Measurements from ENCODE around the gene VPS37C.
"Not testable (repeated sequence)": the region's sequence is repeated elsewhere in the genome, so short reads cannot be mapped to it uniquely, and the experiment has no call there.

VPS37C gene

DNA sequence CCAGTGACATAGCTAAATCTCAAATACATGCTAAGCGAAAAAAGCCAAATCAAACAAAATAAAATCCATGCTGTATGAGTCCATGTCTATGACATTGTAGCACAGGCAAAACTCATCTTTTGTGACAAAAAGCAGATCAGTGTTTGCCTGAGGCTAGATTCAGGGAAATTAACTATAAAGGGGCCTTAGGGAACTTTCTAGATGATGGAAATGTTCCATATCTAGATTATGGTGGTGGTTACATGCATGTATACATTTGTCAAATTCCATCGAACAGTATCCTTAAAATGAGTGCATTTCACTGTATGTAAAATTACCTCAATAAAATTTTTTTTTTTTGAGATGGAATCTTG is 44.1 kb downstream of the VPS37C start:
- no peak for DNase-seq (ENCODE audit: low read depth in 3 of 3)

DNA sequence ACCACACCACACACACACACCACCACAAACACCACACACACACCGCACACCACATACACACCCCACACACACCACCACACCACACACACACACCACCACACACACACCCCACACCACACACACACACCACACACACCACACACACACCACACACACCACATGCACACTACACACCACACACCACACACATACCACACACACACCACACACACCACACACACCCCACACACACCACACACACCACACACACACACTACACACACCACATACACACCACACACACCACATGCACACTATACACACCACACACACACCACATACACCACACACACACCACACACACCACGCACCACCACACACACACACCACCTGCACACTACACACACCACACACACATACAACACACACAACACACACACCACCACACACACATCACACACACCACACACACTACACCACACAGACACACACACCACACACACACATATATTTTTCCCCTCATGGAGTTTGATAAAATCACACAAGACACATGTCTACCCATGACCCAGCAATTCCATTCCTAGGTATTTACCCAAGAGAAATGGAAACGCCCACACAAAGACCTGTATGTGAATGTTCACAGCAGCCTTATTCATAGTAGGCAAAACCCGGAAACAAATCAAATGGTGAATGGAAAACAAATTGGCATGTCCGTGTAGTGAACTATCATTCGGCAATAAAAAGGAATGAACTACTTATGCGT is 44.6 kb downstream of the VPS37C start:
- DNase-seq (ENCODE audit: low read depth in 3 of 3) = no peak

DNA sequence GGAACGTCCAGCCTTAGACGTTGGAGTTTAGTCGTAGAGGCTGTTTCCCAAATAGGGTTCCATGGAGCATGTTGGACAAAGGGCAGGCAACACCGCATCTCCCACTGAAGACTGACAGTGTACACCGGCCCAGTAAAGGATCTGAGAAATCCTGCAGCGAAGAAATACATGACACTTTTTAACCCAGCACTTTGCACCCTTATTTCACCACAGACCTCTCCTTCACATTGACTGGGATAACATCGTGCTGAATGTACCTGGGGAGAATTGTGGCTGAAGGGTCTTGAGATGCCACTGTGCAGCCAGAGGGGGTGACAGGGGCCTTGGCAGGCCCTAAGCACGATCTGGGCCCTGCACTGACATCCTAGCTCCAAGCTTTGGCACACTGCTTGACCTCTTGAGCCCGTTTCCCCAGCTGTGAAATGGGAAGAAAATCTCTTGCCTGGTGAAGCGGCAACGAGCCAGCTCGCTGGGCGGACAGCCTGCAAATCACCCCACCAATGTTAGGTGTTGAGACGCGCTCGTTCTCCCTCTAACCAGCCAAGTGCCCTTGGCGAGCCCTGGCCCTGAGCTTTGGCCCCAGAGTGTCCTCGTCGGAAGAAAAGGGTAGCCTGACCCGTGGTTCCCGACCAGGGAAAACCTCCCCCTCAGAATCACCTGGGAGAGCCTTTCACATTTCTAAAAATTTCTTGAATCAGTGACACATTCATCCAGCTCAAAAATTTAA is 45.6 kb downstream of the VPS37C start:
- DNase-seq (ENCODE audit: low read depth in 3 of 3) = no peak

DNA sequence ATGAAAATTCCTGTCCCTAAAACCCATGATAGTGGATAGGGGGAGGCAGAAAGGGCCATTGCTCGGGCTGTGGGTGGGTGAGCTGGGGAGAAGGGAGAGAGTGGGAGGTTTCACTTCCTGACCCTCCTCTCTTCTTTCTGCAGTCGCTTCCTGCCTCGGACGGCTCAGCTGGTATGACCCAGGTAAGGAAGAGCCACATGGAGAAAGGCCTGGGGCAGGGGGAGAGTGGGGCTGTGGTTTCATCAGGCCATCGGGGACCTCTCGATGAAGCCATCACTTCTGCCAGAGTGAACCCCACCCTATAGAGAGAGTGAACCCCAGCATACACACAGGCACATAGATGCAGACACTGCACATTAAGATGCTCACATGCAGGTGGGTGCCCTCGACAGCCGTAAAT is 46.3 kb downstream of the VPS37C start:
- no peak for DNase-seq (ENCODE audit: low read depth in 3 of 3)

DNA sequence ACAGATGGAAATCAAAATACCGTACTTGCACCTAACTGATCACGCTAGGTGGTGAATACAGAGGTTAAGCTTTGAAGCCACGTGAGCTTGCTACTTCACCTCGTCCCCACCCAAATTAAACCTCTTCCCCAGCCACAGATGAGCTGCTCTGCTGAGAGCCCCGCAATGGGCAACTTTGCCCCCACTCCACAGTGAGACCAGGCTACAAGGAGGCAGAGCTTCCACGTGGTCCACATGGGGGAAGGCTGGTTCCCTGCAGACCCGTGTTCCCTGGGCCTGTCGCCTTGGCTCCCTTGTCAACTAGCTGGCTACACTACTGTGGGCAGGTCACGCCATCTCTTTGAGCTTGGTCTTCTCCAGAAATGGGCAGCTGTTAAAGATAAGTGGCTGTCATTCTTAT is 48.0 kb downstream of the VPS37C start:
- no peak for DNase-seq (ENCODE audit: low read depth in 3 of 3)

DNA sequence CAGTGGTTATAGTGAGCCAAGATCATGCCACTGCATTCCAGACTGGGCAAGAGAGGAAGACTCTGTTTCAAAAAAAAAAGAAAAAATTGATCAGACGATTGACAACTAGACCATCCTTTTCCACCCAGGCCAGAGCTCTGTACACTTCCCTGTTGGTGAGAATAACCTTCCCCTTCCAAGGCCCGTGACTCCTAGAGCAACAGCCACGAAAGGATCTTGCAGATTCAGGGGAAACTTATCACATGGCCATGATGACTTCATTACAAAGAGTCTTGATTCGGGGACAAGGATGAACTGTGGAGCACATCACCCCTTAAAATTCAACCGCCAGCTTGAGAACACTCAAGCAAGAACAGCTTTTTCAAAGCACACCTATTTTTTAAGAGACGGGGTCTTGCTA is 48.7 kb downstream of the VPS37C start:
- DNase-seq (ENCODE audit: low read depth in 3 of 3) = no peak

DNA sequence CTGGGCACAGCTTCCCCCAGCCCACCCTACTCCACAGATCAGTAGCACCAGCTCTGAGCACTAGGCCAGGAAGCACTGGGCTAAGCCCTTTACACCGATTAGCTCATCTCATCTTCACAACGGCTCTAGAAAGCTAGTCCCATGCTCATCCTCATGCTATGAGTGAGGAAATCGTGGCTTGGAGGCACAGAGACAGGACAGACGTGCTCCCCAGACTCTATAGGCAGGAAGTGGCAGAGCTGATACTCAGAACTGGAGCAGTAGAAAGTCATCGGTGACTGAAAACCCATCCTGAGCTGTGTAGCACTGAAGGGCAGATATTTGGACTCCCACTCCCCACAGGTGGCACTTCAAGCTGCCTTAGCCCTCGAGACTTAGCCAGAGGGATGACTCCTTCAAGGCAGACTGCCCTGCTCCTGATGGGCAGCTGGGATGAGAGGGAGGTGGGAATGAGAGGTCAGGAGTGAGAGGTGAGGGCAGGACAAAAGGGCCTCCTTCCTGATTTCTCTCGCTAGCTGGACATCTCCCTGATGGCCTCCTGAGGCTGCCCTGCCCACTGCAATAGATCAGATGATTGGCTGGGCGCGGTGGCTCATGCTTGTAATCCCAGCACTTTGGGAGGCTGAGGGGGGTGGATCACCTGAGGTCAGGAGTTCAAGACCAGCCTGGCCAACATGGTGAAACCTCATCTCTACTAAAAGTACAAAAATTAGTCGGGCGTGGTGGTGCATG is 49.3 kb downstream of the VPS37C start:
- no peak for DNase-seq (ENCODE audit: low read depth in 3 of 3)

DNA sequence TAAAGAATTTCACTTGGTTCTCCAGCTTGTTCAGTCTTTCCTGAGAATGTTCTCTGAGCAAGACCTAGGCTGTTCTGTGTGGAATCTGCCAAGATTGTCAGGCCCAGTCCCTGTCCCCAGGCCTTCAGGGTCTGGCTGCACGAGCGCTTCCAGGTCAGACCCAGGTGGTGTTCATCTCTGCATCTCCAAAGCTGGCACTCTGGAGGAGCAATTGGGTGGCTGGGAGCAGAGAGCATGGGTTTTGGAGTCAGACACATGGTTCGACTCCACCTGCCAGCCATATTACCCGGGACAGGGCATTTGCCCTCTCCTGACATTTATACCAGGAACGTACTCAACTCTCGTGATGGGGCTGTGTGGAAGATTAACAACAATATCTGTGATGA is 50.2 kb downstream of the VPS37C start:
- DNase-seq (ENCODE audit: low read depth in 3 of 3) = no peak

DNA sequence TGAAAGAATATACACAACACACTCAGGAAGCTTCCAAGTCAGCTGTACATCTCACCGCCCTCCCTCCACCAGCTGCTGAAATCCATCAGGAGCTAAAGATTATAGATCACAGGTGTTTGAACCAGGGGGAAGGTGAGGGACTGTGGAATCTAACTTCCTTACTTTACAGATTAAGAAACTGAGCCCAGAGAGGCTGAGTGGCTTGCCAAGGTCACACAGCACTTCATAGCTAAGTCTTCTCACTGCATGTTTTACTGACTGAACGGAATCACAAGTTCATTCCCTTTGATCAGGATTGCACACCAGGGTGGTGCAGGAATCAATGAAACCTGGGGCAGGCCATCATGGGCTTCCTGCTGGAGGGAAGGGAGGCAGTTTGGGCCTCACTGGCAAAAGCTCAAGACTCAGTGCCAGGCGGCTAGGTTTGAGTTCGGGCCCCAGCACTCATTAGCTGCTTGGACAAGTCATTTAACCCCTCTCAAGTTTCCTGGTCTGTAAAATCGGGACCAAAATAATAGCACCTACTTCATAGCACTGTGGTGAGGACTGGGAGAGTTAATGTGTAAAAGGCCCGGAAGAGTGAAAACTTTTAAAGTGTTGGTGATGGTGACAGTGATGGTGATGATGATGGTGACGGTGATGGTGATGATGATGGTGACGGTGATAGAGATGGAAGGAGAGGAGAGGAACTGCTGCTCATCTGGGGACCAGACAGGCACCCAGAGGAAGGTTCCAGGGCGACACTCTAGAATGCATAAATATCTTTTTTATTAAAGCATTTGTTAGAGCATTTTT is 50.8 kb downstream of the VPS37C start:
- DNase-seq (ENCODE audit: low read depth in 3 of 3) = no peak

DNA sequence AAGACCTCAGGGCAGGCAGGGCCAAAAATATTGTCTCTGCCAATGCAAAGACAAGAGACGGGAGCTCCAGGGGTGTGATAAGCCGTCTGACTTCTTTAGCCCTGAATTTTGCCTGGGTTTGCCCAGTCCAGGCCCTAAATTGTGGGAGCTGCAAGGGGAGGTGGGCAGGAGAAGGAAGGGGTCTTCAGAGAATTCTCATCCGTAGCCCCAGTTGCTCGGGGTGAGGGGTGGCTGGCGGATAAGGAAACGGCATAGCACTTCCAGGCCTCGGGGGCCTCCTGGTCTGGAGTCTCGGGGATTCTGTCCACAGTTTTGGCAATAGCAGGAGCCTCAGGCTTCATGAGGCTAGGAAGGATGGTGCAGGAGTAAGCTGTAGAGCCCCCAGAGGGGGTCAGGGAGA is 51.6 kb downstream of the VPS37C start:
- no peak for DNase-seq (ENCODE audit: low read depth in 3 of 3)

DNA sequence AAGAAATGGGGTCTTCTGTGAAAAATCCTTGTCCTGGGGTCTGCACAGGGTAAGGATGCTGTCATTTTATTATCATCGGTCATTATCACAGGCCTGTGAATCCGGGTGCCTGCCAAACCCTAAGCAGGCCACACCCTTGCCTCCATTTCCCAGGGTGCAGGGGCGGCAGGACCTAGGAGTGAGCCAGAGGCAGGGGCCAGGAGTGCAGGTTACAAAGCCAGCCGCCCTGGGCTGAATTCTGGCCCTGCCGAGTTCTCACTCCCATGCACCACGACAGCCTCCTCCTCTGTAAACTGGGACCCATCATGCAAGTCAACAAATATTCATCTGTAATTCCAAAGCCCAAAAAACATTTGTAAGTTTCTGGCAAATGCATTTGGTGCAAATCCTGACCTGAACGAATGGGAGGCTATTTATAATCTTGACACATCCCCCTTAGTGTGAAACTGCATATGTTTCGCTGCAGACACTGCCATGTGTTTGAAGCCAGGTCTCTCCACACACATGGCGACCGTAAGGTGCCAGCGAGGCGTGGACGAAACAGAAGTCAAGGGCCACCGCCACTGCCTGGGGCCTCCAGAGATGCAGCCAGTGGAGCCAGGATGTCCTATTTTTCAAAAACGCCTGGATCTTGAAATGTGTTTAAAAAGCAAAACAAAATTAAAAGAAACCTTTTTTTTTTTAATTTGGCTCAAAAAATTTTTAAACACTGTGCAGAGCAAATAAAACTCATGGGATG is 52.2 kb downstream of the VPS37C start:
- DNase-seq (ENCODE audit: low read depth in 3 of 3) = no peak

DNA sequence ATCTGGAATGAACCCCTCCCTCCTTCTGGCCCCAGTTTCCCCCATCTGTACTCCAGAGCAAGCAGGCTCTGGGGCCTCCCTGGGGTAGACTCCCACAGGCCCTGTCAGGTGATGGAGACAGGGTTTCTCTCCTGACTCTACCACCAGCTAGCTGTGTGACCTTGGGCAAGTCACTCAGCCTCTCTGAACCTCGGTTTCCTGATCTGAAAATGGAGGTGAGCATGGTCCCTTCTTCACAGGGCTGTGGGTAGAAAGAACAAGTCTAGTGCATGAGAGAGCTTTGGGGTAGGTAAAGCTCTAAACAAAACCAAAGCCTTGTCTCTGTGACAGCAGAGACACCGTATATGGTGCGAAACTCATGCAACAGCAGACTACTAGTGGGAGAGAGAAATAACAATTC is 53.3 kb downstream of the VPS37C start:
- no peak for DNase-seq (ENCODE audit: low read depth in 3 of 3)

DNA sequence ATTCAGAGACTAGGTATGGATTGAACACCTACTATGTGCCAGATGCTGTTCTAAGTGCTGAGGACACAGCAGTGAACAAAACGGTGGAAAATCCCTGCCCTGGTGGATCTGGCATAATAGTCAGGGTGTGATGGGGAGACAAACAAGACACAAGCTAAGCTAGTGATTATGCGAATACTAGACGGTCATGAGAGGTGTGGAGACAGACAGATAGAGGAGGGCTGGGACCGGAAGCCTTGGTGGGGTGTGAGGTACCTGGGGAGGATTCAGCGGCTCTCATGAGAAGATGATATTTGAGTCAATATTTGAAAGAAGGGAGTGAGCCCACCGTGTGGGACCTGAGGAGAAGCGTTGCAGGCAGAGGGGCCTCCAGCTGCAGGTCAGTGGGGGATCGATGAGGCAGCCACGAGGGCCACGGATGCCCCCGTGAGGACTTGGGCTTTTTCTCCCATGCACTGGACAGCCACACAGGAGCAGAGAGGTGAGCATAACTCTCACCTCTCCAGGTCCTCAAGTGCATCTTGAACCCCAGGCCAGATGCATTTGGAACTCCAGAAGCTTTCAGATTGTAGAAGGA is 54.2 kb downstream of the VPS37C start:
- no peak for DNase-seq (ENCODE audit: low read depth in 3 of 3)

DNA sequence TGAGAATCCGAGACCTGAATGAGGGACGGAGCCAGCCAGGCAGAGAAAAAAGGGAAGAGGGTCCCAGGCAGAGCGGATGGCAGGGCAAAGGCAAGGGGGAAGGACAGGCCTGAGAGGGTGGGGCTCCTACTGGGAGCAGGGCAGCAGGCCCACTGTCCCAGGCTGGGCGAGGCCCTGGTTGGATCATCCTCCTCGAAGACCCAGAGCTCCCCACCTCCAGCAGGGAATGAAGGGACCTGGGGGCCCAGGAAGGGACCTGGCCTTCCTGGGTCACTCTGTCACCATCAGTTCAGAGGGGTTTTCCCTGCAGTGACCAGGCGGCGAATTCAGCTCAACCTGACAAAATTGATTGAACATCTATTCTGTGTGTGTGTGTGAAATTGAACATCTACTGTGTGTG is 54.9 kb downstream of the VPS37C start:
- no peak for DNase-seq (ENCODE audit: low read depth in 3 of 3)

DNA sequence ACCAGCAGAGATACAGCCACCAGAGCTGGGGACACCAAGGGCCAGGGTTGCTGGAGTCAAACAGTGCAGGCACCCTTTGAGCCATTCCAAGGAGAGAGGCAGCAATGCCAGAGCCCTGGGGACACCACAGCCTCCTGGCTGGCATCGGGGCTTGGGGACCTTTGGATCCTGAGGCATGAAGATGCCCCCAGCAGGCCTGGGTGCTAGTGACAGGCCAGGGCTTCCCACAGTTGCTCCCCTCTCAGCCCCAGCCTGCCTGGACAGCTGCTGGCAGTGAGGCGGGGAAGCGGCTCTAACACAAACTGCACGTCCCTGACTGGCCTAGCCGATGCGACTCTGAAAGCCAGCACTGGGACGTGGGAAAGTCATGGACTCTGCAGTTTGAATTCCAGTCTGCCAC is 56.3 kb downstream of the VPS37C start:
- DNase-seq (ENCODE audit: low read depth in 3 of 3) = no peak

DNA sequence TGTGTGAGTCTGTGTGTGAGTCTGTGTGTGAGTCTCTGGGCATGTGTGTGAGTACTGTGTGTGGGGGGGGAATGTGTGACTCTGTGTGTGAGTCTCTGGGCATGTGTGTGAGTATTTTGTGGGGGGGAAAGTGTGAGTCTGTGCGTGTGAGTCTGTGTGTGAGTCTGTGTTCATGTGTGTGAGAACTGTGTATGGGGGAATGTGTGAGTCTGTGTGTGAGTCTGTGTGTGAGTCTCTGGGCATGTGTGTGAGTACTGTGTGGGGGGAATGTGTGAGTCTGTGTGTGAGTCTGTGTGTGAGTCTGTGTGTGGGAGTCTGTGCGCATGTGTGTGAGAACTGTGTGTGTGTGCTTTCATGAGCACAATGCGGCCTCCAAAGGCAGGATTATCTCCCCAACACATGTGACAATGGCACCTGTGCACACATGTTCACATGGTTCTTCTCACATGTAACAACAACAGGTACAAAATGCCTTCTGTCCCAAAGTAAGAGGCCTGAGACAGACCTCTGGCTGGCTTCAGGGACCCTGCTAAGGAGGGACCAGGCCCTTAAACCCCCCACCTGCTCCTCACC is 57.3 kb downstream of the VPS37C start:
- DNase-seq (ENCODE audit: low read depth in 3 of 3) = no peak

DNA sequence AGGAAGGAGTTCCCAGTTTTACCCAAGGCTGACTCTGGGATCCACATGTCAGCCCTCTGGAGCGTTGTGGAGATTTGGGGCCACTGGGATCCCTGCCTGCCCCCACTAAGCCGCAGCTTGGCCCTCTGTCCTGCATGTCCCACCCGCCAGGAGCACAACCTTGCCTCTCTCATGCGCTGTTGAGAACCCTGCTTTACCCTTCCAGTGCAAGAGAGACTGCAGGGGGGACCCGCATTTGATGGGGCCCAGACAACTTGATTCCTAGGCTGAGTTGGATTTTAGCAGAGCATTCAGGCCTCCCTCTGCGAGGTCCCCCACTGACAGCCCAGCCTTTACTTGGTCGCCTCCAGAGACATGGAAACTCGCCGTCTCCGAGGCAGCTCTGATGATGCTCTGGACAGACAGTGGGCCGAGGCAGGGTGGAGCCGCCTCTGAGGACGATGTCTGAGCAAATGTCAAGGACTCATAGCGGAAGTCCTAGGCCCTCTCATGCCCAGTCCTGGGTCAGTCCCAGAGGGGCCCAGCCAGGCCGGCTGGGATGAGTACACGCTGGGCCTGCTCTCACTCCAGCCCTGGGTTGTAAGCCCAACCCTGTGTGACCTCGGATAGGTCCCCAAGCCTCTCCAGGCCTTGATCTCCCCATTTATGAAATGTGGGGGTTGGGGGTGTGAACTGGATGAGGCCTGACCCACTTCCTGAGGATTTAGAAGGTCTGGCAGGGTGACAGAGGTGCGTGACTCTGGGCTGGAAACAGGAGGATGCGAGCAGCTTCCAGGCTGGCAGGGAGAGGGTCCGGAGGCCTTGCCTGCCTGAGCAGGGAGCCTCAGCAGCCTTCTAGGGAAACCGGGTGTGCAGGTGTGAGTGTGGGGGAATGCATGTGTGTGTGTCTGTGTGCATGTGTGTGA is 58.3 kb downstream of the VPS37C start:
- DNase-seq (ENCODE audit: low read depth in 3 of 3) = no peak

DNA sequence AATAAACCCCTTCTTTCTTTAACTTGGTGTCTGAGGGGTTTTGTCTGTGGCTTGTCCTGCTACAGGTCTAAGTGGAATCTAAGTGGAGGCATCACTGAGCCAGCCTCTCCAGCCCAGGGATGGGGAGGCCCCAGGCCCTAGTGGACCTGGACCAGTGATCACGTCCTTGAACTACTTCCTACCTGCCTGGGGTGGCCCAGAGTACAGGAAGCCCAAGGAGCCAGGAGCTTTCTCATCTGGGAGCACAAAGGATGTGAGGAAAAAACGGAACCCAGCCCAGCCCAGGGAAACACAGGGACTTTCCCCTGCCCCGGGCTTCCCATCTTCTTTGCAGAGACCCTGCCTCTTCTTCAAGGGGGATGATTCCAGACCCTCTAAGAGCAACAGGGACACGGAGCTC is 62.4 kb downstream of the VPS37C start:
- no peak for DNase-seq (ENCODE audit: low read depth in 3 of 3)

DNA sequence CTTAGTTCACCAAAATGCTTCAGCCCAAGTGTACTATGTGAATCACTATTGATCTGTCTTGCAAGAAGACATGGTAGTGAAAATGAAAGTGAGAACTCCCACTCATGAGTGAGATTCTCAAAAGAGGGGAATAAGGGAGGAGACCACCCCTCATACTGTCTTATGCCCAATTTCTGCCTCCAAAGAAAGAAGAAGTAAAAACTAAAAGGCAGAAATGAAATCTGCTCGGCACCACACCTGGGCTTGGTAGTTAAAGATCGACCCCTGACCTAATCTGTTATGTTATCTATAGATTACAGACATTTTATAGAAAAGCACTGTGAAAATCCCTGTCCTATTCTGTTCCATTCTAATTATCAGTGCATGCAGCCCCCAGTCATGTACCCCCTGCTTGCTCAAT is 63.0 kb downstream of the VPS37C start:
- not testable (repeated sequence) for DNase-seq (ENCODE audit: low read depth in 3 of 3)

DNA sequence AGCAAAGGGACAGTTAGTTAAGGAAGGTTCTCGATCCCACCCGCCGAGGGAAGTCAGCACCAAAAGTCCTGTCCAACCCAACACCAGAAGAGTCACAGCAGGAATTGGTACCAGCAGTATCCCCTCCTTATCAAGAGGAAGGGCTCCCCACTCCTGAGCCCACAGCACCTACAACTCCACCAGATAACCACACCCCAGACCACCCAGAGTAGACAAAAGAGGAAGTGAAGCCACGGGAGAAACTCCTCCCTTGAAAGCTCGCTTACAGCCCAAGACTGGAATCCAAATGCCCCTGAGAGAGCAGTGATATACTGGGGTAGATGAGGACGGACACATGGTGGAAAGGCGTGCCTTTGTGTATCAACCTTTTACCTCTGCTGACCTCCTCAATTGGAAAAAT is 66.2 kb downstream of the VPS37C start:
- DNase-seq (ENCODE audit: low read depth in 3 of 3) = no peak

Data from stimulated activated CD4-positive, alpha-beta T cell treated with anti-CD3 and anti-CD28 coated beads, TNF-alpha, amount 100 ng/mL, for 4 hours (primary cell).